ENCODE results near the gene ZNF530. TPM values are rescaled to one million over a fixed set of nuclear protein-coding genes. Genes with fewer than 3 reads are reported as not detected.

ZNF530 gene
- total RNA-seq, 1 experiment from 2014 or later = 11.3 TPM

GRCh38 chr19:57611113-57611512 is 11.4 kb downstream of the ZNF530 start:
- BruUV-seq (replicated peaks) = no TSS peak
- ChIA-PET CTCF (no interaction called here), POLR2A (ENCODE audit: low non-redundant PET) (no interaction called here)
- TF ChIP-seq EZH2 (IDR thresholded peaks at IDR 0.05; ENCODE audit: borderline replicate concordance, low read depth, low read length, poor library complexity, severe bottlenecking) = no peak
- TF ChIP-seq CTCF (conservative IDR thresholded peaks at IDR 0.05; ENCODE audit: low read depth, low read length) = no peak
- intact Hi-C loops (cut with micrococcal nuclease; ENCODE audit: unreplicated experiment) = no loop called here
- Histone ChIP-seq H3K27me3 (replicated peaks; ENCODE audit: insufficient read depth, low read depth, low read length, poor library complexity) (no peaks in the 10 kb centered on the region), H3K27ac (ENCODE audit: low read depth, low read length, poor library complexity, severe bottlenecking) (no peak overlapping the region), H3K4me1 (ENCODE audit: insufficient read depth, low read length, poor library complexity, severe bottlenecking) (no peaks in the 10 kb centered on the region), H3K4me3 (ENCODE audit: low read depth, low read length, poor library complexity, severe bottlenecking) (no peak overlapping the region), H3K36me3 (ENCODE audit: insufficient read depth, low read length, poor library complexity, severe bottlenecking) (peaks cover 25% of the 10 kb centered on the region), H3K9me3 (ENCODE audit: low read depth, low read length, poor library complexity, severe bottlenecking) (peaks cover 36% of the 10 kb centered on the region)
- DNase-seq (ENCODE audit: low spot score) = no peak

- intact Hi-C loops (cut with micrococcal nuclease; ENCODE audit: unreplicated experiment) = no loop called here
- no TSS peak for BruUV-seq (replicated peaks)
- CTCF ChIA-PET = no interaction called here
- peaks cover 43% of the 10 kb centered on the region for H3K36me3 ChIP-seq (ENCODE audit: insufficient read depth, low read length, poor library complexity, severe bottlenecking)
- peak within 1 kb of the TSS; percentile 79 for H3K27ac ChIP-seq (ENCODE audit: low read depth, low read length, poor library complexity, severe bottlenecking)
- H3K4me1 ChIP-seq (ENCODE audit: insufficient read depth, low read length, poor library complexity, severe bottlenecking) = no peaks in the 10 kb centered on the region
- no peaks in the 10 kb centered on the region for H3K27me3 ChIP-seq (replicated peaks; ENCODE audit: insufficient read depth, low read depth, low read length, poor library complexity)
- peak within 1 kb of the TSS; percentile 85 for H3K4me3 ChIP-seq (ENCODE audit: low read depth, low read length, poor library complexity, severe bottlenecking)
- H3K9me3 ChIP-seq (ENCODE audit: low read depth, low read length, poor library complexity, severe bottlenecking) = peaks cover 55% of the 10 kb centered on the region
- POLR2A ChIA-PET (ENCODE audit: low non-redundant PET) = no interaction called here
- peak; percentile 96 for DNase-seq (ENCODE audit: low spot score)
- TF ChIP-seq EZH2 (IDR thresholded peaks at IDR 0.05; ENCODE audit: borderline replicate concordance, low read depth, low read length, poor library complexity, severe bottlenecking) (no peak), CTCF (conservative IDR thresholded peaks at IDR 0.05; ENCODE audit: low read depth, low read length) (no peak)
Measured at GRCh38 chr19:57613941-57614743, 14.5 kb downstream of the ZNF530 start, which contains the start of gene ZNF134. Gene ZNF134 (plus strand): TSS chr19:57614242. CDS start chr19:57619469, 5,227 bp downstream.

GRCh38 chr19:57615346-57615745 is 15.7 kb downstream of the ZNF530 start:
- DNase-seq (ENCODE audit: low spot score) = no peak
- no peak for TF ChIP-seq CTCF (conservative IDR thresholded peaks at IDR 0.05; ENCODE audit: low read depth, low read length)
- no peak for TF ChIP-seq EZH2 (IDR thresholded peaks at IDR 0.05; ENCODE audit: borderline replicate concordance, low read depth, low read length, poor library complexity, severe bottlenecking)
- intact Hi-C loops (cut with micrococcal nuclease; ENCODE audit: unreplicated experiment) = no loop called here
- Histone ChIP-seq H3K36me3 (ENCODE audit: insufficient read depth, low read length, poor library complexity, severe bottlenecking) (peaks cover 56% of the 10 kb centered on the region), H3K4me1 (ENCODE audit: insufficient read depth, low read length, poor library complexity, severe bottlenecking) (no peaks in the 10 kb centered on the region), H3K27ac (ENCODE audit: low read depth, low read length, poor library complexity, severe bottlenecking) (no peak overlapping the region), H3K27me3 (replicated peaks; ENCODE audit: insufficient read depth, low read depth, low read length, poor library complexity) (no peaks in the 10 kb centered on the region), H3K9me3 (ENCODE audit: low read depth, low read length, poor library complexity, severe bottlenecking) (peaks cover 63% of the 10 kb centered on the region), H3K4me3 (ENCODE audit: low read depth, low read length, poor library complexity, severe bottlenecking) (peak overlapping the region; percentile 85)
- ChIA-PET CTCF (no interaction called here), POLR2A (ENCODE audit: low non-redundant PET) (no interaction called here)
- BruUV-seq (replicated peaks) = no TSS peak
